SK-N-SH treated with all-trans-retinoic acid at 6 μM for 48 hours (cell line): ENCODE data around the gene PRKAG3.

Experiments
- ATAC-seq: fragments of 200-7000 bp; cut with Tn5 transposase; 3 replicates; pipeline ENCODE4 v1.9.1; 2020; ENCODE audit warnings: mild to moderate bottlenecking, moderate library complexity
- ARNTL ChIP-seq: fragments of 450-650 bp; formaldehyde crosslinking; IDR thresholded peaks from 2 replicates; pipeline ENCODE4 v1.5.0; 2020; ENCODE audit warnings: low read depth, mild to moderate bottlenecking, moderate library complexity, borderline replicate concordance
- BACH2 ChIP-seq: fragments of 250-450 bp; sonication (Bioruptor Pico); IDR thresholded peaks from 2 replicates; pipeline ENCODE4 v1.9.0; 2021; ENCODE audit warnings: mild to moderate bottlenecking, borderline replicate concordance
- CREB5 ChIP-seq: fragments of 250-450 bp; sonication (Bioruptor Pico); IDR thresholded peaks from 2 replicates; pipeline ENCODE4 v1.5.1; 2020; ENCODE audit warnings: low read depth, mild to moderate bottlenecking, moderate library complexity
- CSDC2 ChIP-seq: fragments of 250-450 bp; sonication (Bioruptor Pico); IDR thresholded peaks from 2 replicates; pipeline ENCODE4 v1.5.0; 2020; ENCODE audit warnings: mild to moderate bottlenecking, moderate library complexity
- ESRRG ChIP-seq: fragments of 250-450 bp; sonication (Bioruptor Pico); IDR thresholded peaks from 2 replicates; pipeline ENCODE4 v1.6.1; 2021; ENCODE audit warnings: mild to moderate bottlenecking
- GLIS3 ChIP-seq: fragments of 250-450 bp; sonication (Bioruptor Pico); IDR thresholded peaks from 2 replicates; pipeline ENCODE4 v1.5.0; 2020; ENCODE audit warnings: mild to moderate bottlenecking, moderate library complexity
- OSR1 ChIP-seq: fragments of 250-450 bp; sonication (Bioruptor Pico); IDR thresholded peaks from 2 replicates; pipeline ENCODE4 v1.8.0; 2022; ENCODE audit warnings: moderate library complexity, mild to moderate bottlenecking, inconsistent platforms
- PPARA ChIP-seq: fragments of 250-450 bp; sonication (Bioruptor Pico); IDR thresholded peaks from 2 replicates; pipeline ENCODE4 v1.5.0; 2020; ENCODE audit warnings: mild to moderate bottlenecking, borderline replicate concordance
- RARB ChIP-seq: fragments of 250-450 bp; sonication (Bioruptor Pico); IDR thresholded peaks from 2 replicates; pipeline ENCODE4 v1.8.0; 2021; ENCODE audit warnings: mild to moderate bottlenecking, moderate library complexity
- SNAI2 ChIP-seq: fragments of 250-450 bp; sonication (Bioruptor Pico); IDR thresholded peaks from 2 replicates; pipeline ENCODE4 v1.5.0; 2020; ENCODE audit warnings: mild to moderate bottlenecking, moderate library complexity
- TOX ChIP-seq: fragments of 250-450 bp; sonication (Bioruptor Pico); IDR thresholded peaks from 2 replicates; pipeline ENCODE4 v1.8.0; 2021; ENCODE audit warnings: mild to moderate bottlenecking, moderate library complexity, borderline replicate concordance
- ZC3H10 ChIP-seq: fragments of 250-450 bp; sonication (Bioruptor Pico); IDR thresholded peaks from 2 replicates; pipeline ENCODE4 v1.5.1; 2021; ENCODE audit warnings: mild to moderate bottlenecking, moderate library complexity
- ZFP3 ChIP-seq: fragments of 250-450 bp; sonication (Bioruptor Pico); IDR thresholded peaks from 2 replicates; pipeline ENCODE4 v1.5.0; 2020; ENCODE audit warnings: mild to moderate bottlenecking, moderate library complexity
- ZFP30 ChIP-seq: fragments of 450-650 bp; formaldehyde crosslinking; IDR thresholded peaks from 2 replicates; pipeline ENCODE4 v1.5.0; 2022; ENCODE audit warnings: mild to moderate bottlenecking, moderate library complexity
- ZNF565 ChIP-seq: fragments of 450-650 bp; formaldehyde crosslinking; conservative IDR thresholded peaks from 2 replicates; pipeline ENCODE4 v1.5.0; 2020; ENCODE audit warnings: low read depth, mild to moderate bottlenecking, moderate library complexity
- ZNF70 ChIP-seq: fragments of 450-650 bp; formaldehyde crosslinking; IDR thresholded peaks from 2 replicates; pipeline ENCODE4 v1.5.0; 2020; ENCODE audit warnings: mild to moderate bottlenecking, moderate library complexity
- ZNF8 ChIP-seq: fragments of 450-650 bp; formaldehyde crosslinking; IDR thresholded peaks from 2 replicates; pipeline ENCODE4 v1.5.0; 2020; ENCODE audit warnings: mild to moderate bottlenecking, moderate library complexity
- TF ChIP-seq, protein P1 (sequence below): fragments of 250-450 bp; sonication (Bioruptor Pico); IDR thresholded peaks from 2 replicates; pipeline ENCODE4 v1.5.0; 2020; ENCODE audit warnings: mild to moderate bottlenecking, moderate library complexity
- TF ChIP-seq, protein P2 (sequence below): fragments of 250-450 bp; sonication (Bioruptor Pico); IDR thresholded peaks from 2 replicates; pipeline ENCODE4 v1.5.1; 2021; ENCODE audit warnings: mild to moderate bottlenecking, moderate library complexity
- TF ChIP-seq, protein P3 (sequence below): fragments of 250-450 bp; sonication (Bioruptor Pico); IDR thresholded peaks from 2 replicates; pipeline ENCODE4 v1.8.0; 2020; ENCODE audit warnings: mild to moderate bottlenecking, moderate library complexity, borderline replicate concordance

The PRKAG3 gene

GRCh38 chr2:218782528-218782844 is 49.1 kb downstream of the PRKAG3 start (continued):
- TF ChIP-seq RARB (CRISPR knock-in tag) (no peak), TOX (CRISPR knock-in tag) (no peak), ZFP3 (CRISPR knock-in tag) (no peak), ZNF70 (CRISPR knock-in tag) (no peak), GLIS3 (CRISPR knock-in tag) (no peak)

- TF ChIP-seq ZFP3 (CRISPR knock-in tag), result no peak
- TF ChIP-seq ZFP30 (CRISPR knock-in tag), result no peak
- TF ChIP-seq, protein P1, sequence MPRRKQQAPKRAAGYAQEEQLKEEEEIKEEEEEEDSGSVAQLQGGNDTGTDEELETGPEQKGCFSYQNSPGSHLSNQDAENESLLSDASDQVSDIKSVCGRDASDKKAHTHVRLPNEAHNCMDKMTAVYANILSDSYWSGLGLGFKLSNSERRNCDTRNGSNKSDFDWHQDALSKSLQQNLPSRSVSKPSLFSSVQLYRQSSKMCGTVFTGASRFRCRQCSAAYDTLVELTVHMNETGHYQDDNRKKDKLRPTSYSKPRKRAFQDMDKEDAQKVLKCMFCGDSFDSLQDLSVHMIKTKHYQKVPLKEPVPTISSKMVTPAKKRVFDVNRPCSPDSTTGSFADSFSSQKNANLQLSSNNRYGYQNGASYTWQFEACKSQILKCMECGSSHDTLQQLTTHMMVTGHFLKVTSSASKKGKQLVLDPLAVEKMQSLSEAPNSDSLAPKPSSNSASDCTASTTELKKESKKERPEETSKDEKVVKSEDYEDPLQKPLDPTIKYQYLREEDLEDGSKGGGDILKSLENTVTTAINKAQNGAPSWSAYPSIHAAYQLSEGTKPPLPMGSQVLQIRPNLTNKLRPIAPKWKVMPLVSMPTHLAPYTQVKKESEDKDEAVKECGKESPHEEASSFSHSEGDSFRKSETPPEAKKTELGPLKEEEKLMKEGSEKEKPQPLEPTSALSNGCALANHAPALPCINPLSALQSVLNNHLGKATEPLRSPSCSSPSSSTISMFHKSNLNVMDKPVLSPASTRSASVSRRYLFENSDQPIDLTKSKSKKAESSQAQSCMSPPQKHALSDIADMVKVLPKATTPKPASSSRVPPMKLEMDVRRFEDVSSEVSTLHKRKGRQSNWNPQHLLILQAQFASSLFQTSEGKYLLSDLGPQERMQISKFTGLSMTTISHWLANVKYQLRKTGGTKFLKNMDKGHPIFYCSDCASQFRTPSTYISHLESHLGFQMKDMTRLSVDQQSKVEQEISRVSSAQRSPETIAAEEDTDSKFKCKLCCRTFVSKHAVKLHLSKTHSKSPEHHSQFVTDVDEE, result no peak
- TF ChIP-seq CSDC2 (CRISPR knock-in tag), result no peak
- no peak for TF ChIP-seq ZNF8
- TF ChIP-seq, protein P2, sequence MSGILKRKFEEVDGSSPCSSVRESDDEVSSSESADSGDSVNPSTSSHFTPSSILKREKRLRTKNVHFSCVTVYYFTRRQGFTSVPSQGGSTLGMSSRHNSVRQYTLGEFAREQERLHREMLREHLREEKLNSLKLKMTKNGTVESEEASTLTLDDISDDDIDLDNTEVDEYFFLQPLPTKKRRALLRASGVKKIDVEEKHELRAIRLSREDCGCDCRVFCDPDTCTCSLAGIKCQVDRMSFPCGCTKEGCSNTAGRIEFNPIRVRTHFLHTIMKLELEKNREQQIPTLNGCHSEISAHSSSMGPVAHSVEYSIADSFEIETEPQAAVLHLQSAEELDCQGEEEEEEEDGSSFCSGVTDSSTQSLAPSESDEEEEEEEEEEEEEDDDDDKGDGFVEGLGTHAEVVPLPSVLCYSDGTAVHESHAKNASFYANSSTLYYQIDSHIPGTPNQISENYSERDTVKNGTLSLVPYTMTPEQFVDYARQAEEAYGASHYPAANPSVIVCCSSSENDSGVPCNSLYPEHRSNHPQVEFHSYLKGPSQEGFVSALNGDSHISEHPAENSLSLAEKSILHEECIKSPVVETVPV (CRISPR knock-in tag), result no peak
- no peak for TF ChIP-seq GLIS3 (CRISPR knock-in tag)
- no peak for TF ChIP-seq OSR1 (CRISPR knock-in tag)
- no peak for TF ChIP-seq CREB5 (CRISPR knock-in tag)
- no peak for TF ChIP-seq BACH2
- TF ChIP-seq ARNTL (CRISPR knock-in tag), result no peak
- no peak for TF ChIP-seq ESRRG (CRISPR knock-in tag)
- TF ChIP-seq, protein P3, sequence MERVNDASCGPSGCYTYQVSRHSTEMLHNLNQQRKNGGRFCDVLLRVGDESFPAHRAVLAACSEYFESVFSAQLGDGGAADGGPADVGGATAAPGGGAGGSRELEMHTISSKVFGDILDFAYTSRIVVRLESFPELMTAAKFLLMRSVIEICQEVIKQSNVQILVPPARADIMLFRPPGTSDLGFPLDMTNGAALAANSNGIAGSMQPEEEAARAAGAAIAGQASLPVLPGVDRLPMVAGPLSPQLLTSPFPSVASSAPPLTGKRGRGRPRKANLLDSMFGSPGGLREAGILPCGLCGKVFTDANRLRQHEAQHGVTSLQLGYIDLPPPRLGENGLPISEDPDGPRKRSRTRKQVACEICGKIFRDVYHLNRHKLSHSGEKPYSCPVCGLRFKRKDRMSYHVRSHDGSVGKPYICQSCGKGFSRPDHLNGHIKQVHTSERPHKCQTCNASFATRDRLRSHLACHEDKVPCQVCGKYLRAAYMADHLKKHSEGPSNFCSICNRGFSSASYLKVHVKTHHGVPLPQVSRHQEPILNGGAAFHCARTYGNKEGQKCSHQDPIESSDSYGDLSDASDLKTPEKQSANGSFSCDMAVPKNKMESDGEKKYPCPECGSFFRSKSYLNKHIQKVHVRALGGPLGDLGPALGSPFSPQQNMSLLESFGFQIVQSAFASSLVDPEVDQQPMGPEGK (CRISPR knock-in tag), result no peak
- no peak for TF ChIP-seq ZC3H10 (CRISPR knock-in tag)
- no peak for TF ChIP-seq ZNF70 (CRISPR knock-in tag)
- TF ChIP-seq ZNF565 (CRISPR knock-in tag), result no peak
- no peak for TF ChIP-seq SNAI2
- TF ChIP-seq PPARA, result no peak
- no peak for TF ChIP-seq RARB (CRISPR knock-in tag)
- ATAC-seq, result no peak
These were observed 49.7 kb downstream of the PRKAG3 start, which contains the start of gene CYP27A1 for GRCh38 chr2:218781691-218782527. Gene CYP27A1, plus strand, starts transcription at chr2:218782147. Its CDS starts 36 bp downstream, at chr2:218782183.

- no peak for ATAC-seq
- TF ChIP-seq PPARA (no peak), ZNF8 (no peak), ZC3H10 (CRISPR knock-in tag) (no peak), RARB (CRISPR knock-in tag) (no peak)
- TF ChIP-seq, protein P1, result no peak
- TF ChIP-seq, protein P2 (CRISPR knock-in tag), result no peak
These were observed 50.5 kb downstream of the PRKAG3 start for GRCh38 chr2:218780851-218781690.
